AG04450 (cell line): ENCODE data around the gene COL20A1. TPM values are rescaled to one million over a fixed set of nuclear protein-coding genes. Genes with fewer than 3 reads are reported as not detected.

ENCODE experiments used
- CTCF ChIA-PET: fragments of 300-600, 350-600 bp; formaldehyde crosslinking; extraction: SDS; loops from one replicate; lab custom pipeline; 2022; ENCODE audit warnings: antibody characterized with exemption, inconsistent platforms; lab: Charles Lee
- POLR2A ChIA-PET: fragments of 350-600 bp; formaldehyde crosslinking; extraction: SDS; loops from one replicate; lab custom pipeline; 2021; ENCODE audit warnings: antibody characterized with exemption, inconsistent platforms; lab: Yijun Ruan, JAX
- DNase-seq: peaks from one replicate; pipeline ENCODE4 v3.0.0-alpha.2; 2011; ENCODE audit warnings: low read depth, low spot score
- H3K27ac ChIP-seq: one replicate; pipeline ENCODE4 v1.5.1; 2012; ENCODE audit warnings: low read depth, low read length, control low read depth
- H3K27me3 ChIP-seq: one replicate; pipeline ENCODE4 v1.6.0; 2012; ENCODE audit warnings: low read length; ENCODE audit not compliant: control insufficient read depth, insufficient read depth
- H3K4me3 ChIP-seq: 2 replicates; pipeline ENCODE4 v1.5.1; 2011; ENCODE audit warnings: mild to moderate bottlenecking, low read depth, low read length, control low read depth
- H3K9me3 ChIP-seq: 2 replicates; pipeline ENCODE4 v1.5.1; 2012; ENCODE audit warnings: low read length; ENCODE audit not compliant: control insufficient read depth, insufficient read depth
- polyA plus RNA-seq: library from polyadenylated mRNA; depleted of rRNA; stranded (reverse); fragments of >200 nt; gene quantifications from 2 replicates; pipeline ENCODE4 v1.2.3, GENCODE V29; 2011
- TF ChIP-seq, protein P1 (sequence below): IDR thresholded peaks from 2 replicates; pipeline ENCODE4 v1.5.1; 2011; ENCODE audit warnings: low read depth, low read length, control low read depth, inconsistent platforms

COL20A1 gene
- polyA plus RNA-seq, 1 experiment = not detected

- POLR2A ChIA-PET = interaction anchor here (0.6 kb wide), 1 partner anchor 8 kb away, joined by 4 read pairs; no protein-coding TSS in a partner anchor
- no peaks in the 10 kb centered on the region for H3K27me3 ChIP-seq
- H3K9me3 ChIP-seq = no peaks in the 10 kb centered on the region
- CTCF ChIA-PET = interaction anchor here (2.7 kb wide), 1 partner anchor 54 kb away, joined by 11 read pairs; no protein-coding TSS in a partner anchor
- TF ChIP-seq, protein P1, sequence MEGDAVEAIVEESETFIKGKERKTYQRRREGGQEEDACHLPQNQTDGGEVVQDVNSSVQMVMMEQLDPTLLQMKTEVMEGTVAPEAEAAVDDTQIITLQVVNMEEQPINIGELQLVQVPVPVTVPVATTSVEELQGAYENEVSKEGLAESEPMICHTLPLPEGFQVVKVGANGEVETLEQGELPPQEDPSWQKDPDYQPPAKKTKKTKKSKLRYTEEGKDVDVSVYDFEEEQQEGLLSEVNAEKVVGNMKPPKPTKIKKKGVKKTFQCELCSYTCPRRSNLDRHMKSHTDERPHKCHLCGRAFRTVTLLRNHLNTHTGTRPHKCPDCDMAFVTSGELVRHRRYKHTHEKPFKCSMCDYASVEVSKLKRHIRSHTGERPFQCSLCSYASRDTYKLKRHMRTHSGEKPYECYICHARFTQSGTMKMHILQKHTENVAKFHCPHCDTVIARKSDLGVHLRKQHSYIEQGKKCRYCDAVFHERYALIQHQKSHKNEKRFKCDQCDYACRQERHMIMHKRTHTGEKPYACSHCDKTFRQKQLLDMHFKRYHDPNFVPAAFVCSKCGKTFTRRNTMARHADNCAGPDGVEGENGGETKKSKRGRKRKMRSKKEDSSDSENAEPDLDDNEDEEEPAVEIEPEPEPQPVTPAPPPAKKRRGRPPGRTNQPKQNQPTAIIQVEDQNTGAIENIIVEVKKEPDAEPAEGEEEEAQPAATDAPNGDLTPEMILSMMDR = no peak
- DNase-seq = no peak
- no peak overlapping the region for H3K4me3 ChIP-seq
- no peak overlapping the region for H3K27ac ChIP-seq
Measured at GRCh38 chr20:63276956-63277355, 16.0 kb upstream of the COL20A1 start.

GRCh38 chr20:63277466-63278272 lies 15.3 kb upstream of the COL20A1 start:
- no peak for DNase-seq
- ChIA-PET POLR2A (no interaction called here), CTCF (interaction anchor here (2.7 kb wide), 1 partner anchor 54 kb away, joined by 11 read pairs; no protein-coding TSS in a partner anchor)
- no peaks in the 10 kb centered on the region for H3K27me3 ChIP-seq
- no peaks in the 10 kb centered on the region for H3K9me3 ChIP-seq
- H3K4me3 ChIP-seq = no peak overlapping the region
- TF ChIP-seq, protein P1 = no peak
- no peak overlapping the region for H3K27ac ChIP-seq

- no peak overlapping the region for H3K4me3 ChIP-seq
- POLR2A ChIA-PET = no interaction called here
- no peak for DNase-seq
- no peaks in the 10 kb centered on the region for H3K27me3 ChIP-seq
- CTCF ChIA-PET = interaction anchor here (2.7 kb wide), 1 partner anchor 55 kb away, joined by 11 read pairs; no protein-coding TSS in a partner anchor
- no peaks in the 10 kb centered on the region for H3K9me3 ChIP-seq
- TF ChIP-seq, protein P1 = no peak
- no peak overlapping the region for H3K27ac ChIP-seq
Measured at GRCh38 chr20:63278661-63279060, 14.3 kb upstream of the COL20A1 start.

- no peak overlapping the region for H3K4me3 ChIP-seq
- POLR2A ChIA-PET = no interaction called here
- no peaks in the 10 kb centered on the region for H3K9me3 ChIP-seq
- TF ChIP-seq, protein P1 = no peak
- CTCF ChIA-PET = interaction anchor here (0.7 to 2.5 kb wide), 4 partner anchors 11 to 56 kb away, joined by 3 to 22 read pairs (median 4); partner anchors contain the start of gene NKAIN4
- H3K27ac ChIP-seq = no peak overlapping the region
- no peak for DNase-seq
- no peaks in the 10 kb centered on the region for H3K27me3 ChIP-seq
Measured at GRCh38 chr20:63279931-63280330, 13.1 kb upstream of the COL20A1 start.

DNA sequence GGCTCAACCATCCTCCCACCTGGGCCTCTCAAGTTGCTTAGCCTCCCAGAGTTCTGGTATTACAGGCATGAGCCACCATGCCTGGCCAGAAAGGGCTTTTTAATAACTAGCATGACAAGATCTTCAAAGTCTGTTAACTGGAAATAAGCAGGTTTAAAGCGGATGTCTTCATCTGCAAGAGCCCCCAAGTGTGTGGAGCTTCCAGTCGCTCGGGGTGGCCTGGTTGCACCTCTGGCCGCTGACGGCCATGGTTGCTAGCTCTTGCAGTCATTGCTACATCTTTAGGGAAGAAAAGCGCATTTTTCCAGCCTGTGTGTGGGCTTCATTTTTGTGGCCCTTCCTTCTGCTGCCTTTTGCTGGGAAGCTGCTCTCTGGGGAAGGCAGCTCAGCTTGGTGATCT lies 12.6 kb upstream of the COL20A1 start:
- no peak for DNase-seq
- POLR2A ChIA-PET = interaction anchor here (0.5 kb wide), 1 partner anchor 9 kb away, joined by 3 read pairs; no protein-coding TSS in a partner anchor
- CTCF ChIA-PET = interaction anchor here (1.0 to 2.5 kb wide), 3 partner anchors 11 to 57 kb away, joined by 3 to 22 read pairs (median 4); no protein-coding TSS in a partner anchor

More for the DNA sequence above, 12.6 kb upstream of the COL20A1 start:
- no peaks in the 10 kb centered on the region for H3K9me3 ChIP-seq
- TF ChIP-seq, protein P1 = no peak
- no peak overlapping the region for H3K27ac ChIP-seq
- H3K4me3 ChIP-seq = no peak overlapping the region
- no peaks in the 10 kb centered on the region for H3K27me3 ChIP-seq
